MM.1S (cell line): ENCODE data around the gene MAGEC1.

Source experiments
- EZH2 ChIP-seq: fragments of 300-600 bp; sonication (generic); optimal IDR thresholded peaks from 2 replicates; pipeline ENCODE3; 2017; ENCODE audit warnings: low read depth, mild to moderate bottlenecking, antibody characterized with exemption, low read length, mixed read lengths
- TF ChIP-seq, protein P1 (sequence below): fragments of 300-600 bp; sonication (generic); IDR thresholded peaks from 2 replicates; pipeline ENCODE4 v1.5.1; 2016; ENCODE audit warnings: antibody characterized with exemption, low read length, mixed read lengths

DNA sequence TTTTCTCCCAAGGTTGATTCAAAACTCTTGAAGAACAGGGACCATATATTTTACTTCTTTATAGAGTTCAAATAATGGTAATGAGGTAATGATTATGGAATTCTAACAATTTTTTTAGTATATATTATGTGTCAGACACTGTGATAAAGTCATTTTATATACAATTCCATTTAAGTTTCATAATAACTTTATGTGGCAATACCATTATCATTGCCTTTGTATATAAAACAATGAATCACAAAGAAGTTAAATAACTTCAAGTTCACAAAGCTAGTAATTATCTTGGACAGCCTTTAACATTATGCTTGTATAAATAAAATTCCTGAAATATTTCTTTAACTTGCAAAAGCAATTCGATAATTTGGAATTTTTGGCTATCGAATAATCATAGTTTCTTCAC, 20.6 kb downstream of the MAGEC1 start:
- TF ChIP-seq, protein P1, sequence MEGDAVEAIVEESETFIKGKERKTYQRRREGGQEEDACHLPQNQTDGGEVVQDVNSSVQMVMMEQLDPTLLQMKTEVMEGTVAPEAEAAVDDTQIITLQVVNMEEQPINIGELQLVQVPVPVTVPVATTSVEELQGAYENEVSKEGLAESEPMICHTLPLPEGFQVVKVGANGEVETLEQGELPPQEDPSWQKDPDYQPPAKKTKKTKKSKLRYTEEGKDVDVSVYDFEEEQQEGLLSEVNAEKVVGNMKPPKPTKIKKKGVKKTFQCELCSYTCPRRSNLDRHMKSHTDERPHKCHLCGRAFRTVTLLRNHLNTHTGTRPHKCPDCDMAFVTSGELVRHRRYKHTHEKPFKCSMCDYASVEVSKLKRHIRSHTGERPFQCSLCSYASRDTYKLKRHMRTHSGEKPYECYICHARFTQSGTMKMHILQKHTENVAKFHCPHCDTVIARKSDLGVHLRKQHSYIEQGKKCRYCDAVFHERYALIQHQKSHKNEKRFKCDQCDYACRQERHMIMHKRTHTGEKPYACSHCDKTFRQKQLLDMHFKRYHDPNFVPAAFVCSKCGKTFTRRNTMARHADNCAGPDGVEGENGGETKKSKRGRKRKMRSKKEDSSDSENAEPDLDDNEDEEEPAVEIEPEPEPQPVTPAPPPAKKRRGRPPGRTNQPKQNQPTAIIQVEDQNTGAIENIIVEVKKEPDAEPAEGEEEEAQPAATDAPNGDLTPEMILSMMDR: no peak
- no peak for TF ChIP-seq EZH2
